ENCODE measurements around the gene ST6GALNAC5. TPM values are rescaled to one million over a fixed set of nuclear protein-coding genes. Genes with fewer than 3 reads are reported as not detected.

Gene ST6GALNAC5
- total RNA-seq, 6 donors from 2014 or later: 18.9 to 54.9 (median 28.0) TPM

- H3K36me3 ChIP-seq: no peaks in the 10 kb centered on the region
- no peaks in the 10 kb centered on the region for H3K4me1 ChIP-seq
- DNase-seq (no peak), ATAC-seq (ENCODE audit: low FRiP score in 2 of 2) (no peak)
- H3K9me3 ChIP-seq: no peaks in the 10 kb centered on the region
- H3K27me3 ChIP-seq: no peaks in the 10 kb centered on the region
- H3K4me3 ChIP-seq: no peak overlapping the region
- H3K27ac ChIP-seq: no peak overlapping the region
- TF ChIP-seq EP300 (IDR thresholded peaks at IDR 0.05) (no peak), POLR2AphosphoS5 (IDR thresholded peaks at IDR 0.05) (no peak), POLR2A (IDR thresholded peaks at IDR 0.05) (no peak)
- TF ChIP-seq, protein P1, sequence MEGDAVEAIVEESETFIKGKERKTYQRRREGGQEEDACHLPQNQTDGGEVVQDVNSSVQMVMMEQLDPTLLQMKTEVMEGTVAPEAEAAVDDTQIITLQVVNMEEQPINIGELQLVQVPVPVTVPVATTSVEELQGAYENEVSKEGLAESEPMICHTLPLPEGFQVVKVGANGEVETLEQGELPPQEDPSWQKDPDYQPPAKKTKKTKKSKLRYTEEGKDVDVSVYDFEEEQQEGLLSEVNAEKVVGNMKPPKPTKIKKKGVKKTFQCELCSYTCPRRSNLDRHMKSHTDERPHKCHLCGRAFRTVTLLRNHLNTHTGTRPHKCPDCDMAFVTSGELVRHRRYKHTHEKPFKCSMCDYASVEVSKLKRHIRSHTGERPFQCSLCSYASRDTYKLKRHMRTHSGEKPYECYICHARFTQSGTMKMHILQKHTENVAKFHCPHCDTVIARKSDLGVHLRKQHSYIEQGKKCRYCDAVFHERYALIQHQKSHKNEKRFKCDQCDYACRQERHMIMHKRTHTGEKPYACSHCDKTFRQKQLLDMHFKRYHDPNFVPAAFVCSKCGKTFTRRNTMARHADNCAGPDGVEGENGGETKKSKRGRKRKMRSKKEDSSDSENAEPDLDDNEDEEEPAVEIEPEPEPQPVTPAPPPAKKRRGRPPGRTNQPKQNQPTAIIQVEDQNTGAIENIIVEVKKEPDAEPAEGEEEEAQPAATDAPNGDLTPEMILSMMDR (IDR thresholded peaks at IDR 0.05): no peak
- WGBS, 2 donors: 76 to 79% methylated on average over 5 of the region's 5 CpGs
Measured at GRCh38 chr1:76857138-76857537, 10.1 kb upstream of the ST6GALNAC5 start.

- WGBS, 2 donors: 94 to 95% methylated on average over 3 of the region's 3 CpGs
- H3K27ac ChIP-seq: no peak overlapping the region
- no peak for TF ChIP-seq POLR2A (IDR thresholded peaks at IDR 0.05)
- H3K4me1 ChIP-seq: no peaks in the 10 kb centered on the region
- H3K4me3 ChIP-seq: no peak overlapping the region
- DNase-seq (no peak), ATAC-seq (ENCODE audit: low FRiP score in 2 of 2) (no peak)
- H3K27me3 ChIP-seq: no peaks in the 10 kb centered on the region
- H3K9me3 ChIP-seq: no peaks in the 10 kb centered on the region
- no peaks in the 10 kb centered on the region for H3K36me3 ChIP-seq
Measured at GRCh38 chr1:76857973-76858372, 9.3 kb upstream of the ST6GALNAC5 start.

DNA sequence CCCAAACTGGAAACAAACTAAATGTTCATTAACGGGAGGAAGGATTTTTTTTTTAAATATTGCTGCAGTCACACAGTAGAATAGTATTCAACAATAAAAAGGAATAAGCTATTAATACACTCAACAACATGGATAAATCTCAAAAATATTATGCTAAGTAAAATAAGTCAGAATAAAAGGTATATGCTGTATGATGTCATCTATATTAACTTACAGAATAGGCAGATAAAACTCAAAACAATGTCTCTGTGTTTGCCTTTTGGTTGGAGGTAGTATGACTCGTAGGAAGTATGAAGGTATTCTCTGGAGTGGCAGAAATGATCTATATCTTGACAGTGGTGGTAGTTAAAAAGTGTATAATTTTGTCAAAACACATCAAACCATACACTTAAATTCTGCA, 6.1 kb upstream of the ST6GALNAC5 start:
- DNase-seq (no peak), ATAC-seq (ENCODE audit: low FRiP score in 2 of 2) (no peak)
- Histone ChIP-seq H3K27ac (no peak overlapping the region), H3K9me3 (no peaks in the 10 kb centered on the region), H3K4me1 (no peaks in the 10 kb centered on the region), H3K36me3 (no peaks in the 10 kb centered on the region), H3K4me3 (no peak overlapping the region), H3K27me3 (no peaks in the 10 kb centered on the region)
- no peak for TF ChIP-seq POLR2AphosphoS5 (IDR thresholded peaks at IDR 0.05)
- no peak for TF ChIP-seq POLR2A (IDR thresholded peaks at IDR 0.05)
- TF ChIP-seq, protein P1 (IDR thresholded peaks at IDR 0.05): no peak
- no peak for TF ChIP-seq EP300 (IDR thresholded peaks at IDR 0.05)
- 74 to 85% methylated on average over 2 of the region's 2 CpGs for WGBS, 2 donors

DNA sequence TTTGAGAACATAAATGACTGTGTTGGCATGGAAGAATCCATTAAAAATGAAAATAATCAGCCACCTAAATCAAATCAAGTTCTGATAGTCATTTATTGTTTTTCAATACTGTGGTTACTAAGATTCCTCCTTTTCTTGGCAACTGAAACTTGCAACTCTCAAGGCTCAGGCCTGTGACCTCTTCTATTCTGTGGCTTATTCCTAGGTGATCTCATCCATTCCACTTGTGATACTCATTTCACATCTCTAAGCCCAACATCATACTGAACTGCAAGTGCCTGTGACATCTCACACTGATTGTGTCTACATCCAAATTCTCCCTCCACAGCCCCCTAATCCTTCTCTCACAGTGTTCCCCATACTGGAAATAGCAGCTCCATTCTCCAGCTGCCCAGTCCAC, 4.8 kb upstream of the ST6GALNAC5 start:
- Histone ChIP-seq H3K4me3 (no peak overlapping the region), H3K27ac (no peak overlapping the region), H3K4me1 (peaks cover 0 to 6% (median 4%) of the 10 kb centered on the region in 4 donors), H3K36me3 (no peaks in the 10 kb centered on the region), H3K9me3 (no peaks in the 10 kb centered on the region), H3K27me3 (peaks cover 0 to 6% (median under 1%) of the 10 kb centered on the region in 4 donors)
- TF ChIP-seq POLR2A (IDR thresholded peaks at IDR 0.05) (no peak), EP300 (IDR thresholded peaks at IDR 0.05) (no peak), POLR2AphosphoS5 (IDR thresholded peaks at IDR 0.05) (no peak)
- TF ChIP-seq, protein P1 (IDR thresholded peaks at IDR 0.05): no peak
- no peak for DNase-seq
- ATAC-seq (ENCODE audit: low FRiP score in 2 of 2): no peak

- Histone ChIP-seq H3K36me3 (no peaks in the 10 kb centered on the region), H3K9me3 (no peaks in the 10 kb centered on the region), H3K4me1 (peaks cover 15 to 24% (median 18%) of the 10 kb centered on the region in 4 donors), H3K27ac (no peak overlapping the region), H3K27me3 (peaks cover 0 to 18% (median 8%) of the 10 kb centered on the region in 4 donors), H3K4me3 (no peak overlapping the region)
- WGBS, 2 donors: 65 to 78% methylated on average over 5 of the region's 5 CpGs
- ATAC-seq (ENCODE audit: low FRiP score in 2 of 2) (no peak), DNase-seq (no peak)
- TF ChIP-seq, protein P1 (IDR thresholded peaks at IDR 0.05): no peak
- TF ChIP-seq POLR2A (IDR thresholded peaks at IDR 0.05): no peak
- TF ChIP-seq POLR2AphosphoS5 (IDR thresholded peaks at IDR 0.05): no peak
- no peak for TF ChIP-seq EP300 (IDR thresholded peaks at IDR 0.05)
Measured at GRCh38 chr1:76864383-76864782, 2.9 kb upstream of the ST6GALNAC5 start.
